HepG2 (cell line): ENCODE results near the gene TWNK. TPM values are rescaled to one million over a fixed set of nuclear protein-coding genes. Genes with fewer than 3 reads are reported as not detected.

Source experiments
- CCAR2 ChIP-seq: fragments of 200-400 bp; formaldehyde crosslinking; optimal IDR thresholded peaks from 2 replicates; pipeline ENCODE3; 2018; ENCODE audit warnings: low read depth, mild to moderate bottlenecking, low read length, moderate library complexity
- ESRRA ChIP-seq: sonication (generic); formaldehyde crosslinking; IDR thresholded peaks from 2 replicates; pipeline ENCODE4 v1.5.1; 2020; ENCODE audit warnings: mild to moderate bottlenecking, low read depth, missing genetic modification reagents
- FOXO1 ChIP-seq: sonication (generic); formaldehyde crosslinking; IDR thresholded peaks from 2 replicates; pipeline ENCODE4 v1.4.0; 2020; ENCODE audit warnings: missing genetic modification reagents
- HOXA5 ChIP-seq: sonication (generic); formaldehyde crosslinking; IDR thresholded peaks from 2 replicates; pipeline ENCODE4 v1.4.0; 2020; ENCODE audit warnings: missing genetic modification reagents
- JUNB ChIP-seq: sonication (generic); formaldehyde crosslinking; IDR thresholded peaks from 2 replicates; pipeline ENCODE4 v1.8.0; 2022; ENCODE audit warnings: missing genetic modification reagents, mild to moderate bottlenecking, borderline replicate concordance
- KLF12 ChIP-seq: sonication (generic); formaldehyde crosslinking; IDR thresholded peaks from 2 replicates; pipeline ENCODE4 v1.4.0; 2020; ENCODE audit warnings: missing genetic modification reagents, borderline replicate concordance
- MAF1 ChIP-seq: sonication (generic); formaldehyde crosslinking; IDR thresholded peaks from 2 replicates; pipeline ENCODE4 v1.5.0; 2020; ENCODE audit warnings: missing genetic modification reagents, borderline replicate concordance
- MAFF ChIP-seq: IDR thresholded peaks from 2 replicates; pipeline ENCODE4 v1.6.1; 2011; ENCODE audit warnings: low read depth, low read length, improper control_type of control experiment
- MTA1 ChIP-seq: sonication (generic); formaldehyde crosslinking; IDR thresholded peaks from 2 replicates; pipeline ENCODE4 v1.4.0; 2020; ENCODE audit warnings: missing genetic modification reagents, mild to moderate bottlenecking, borderline replicate concordance
- NFYB ChIP-seq: sonication (generic); formaldehyde crosslinking; IDR thresholded peaks from 2 replicates; pipeline ENCODE4 v1.4.0; 2020; ENCODE audit warnings: missing genetic modification reagents
- PAX8 ChIP-seq: sonication (generic); formaldehyde crosslinking; IDR thresholded peaks from 2 replicates; pipeline ENCODE4 v1.8.0; 2022; ENCODE audit warnings: mild to moderate bottlenecking, missing genetic modification reagents, borderline replicate concordance
- PPARG ChIP-seq: conservative IDR thresholded peaks from 2 replicates; pipeline ENCODE4 v1.6.1; 2016; ENCODE audit warnings: missing biosample characterization, missing genetic modification reagents
- RARG ChIP-seq: sonication (generic); formaldehyde crosslinking; IDR thresholded peaks from 2 replicates; pipeline ENCODE4 v1.4.0; 2020; ENCODE audit warnings: low read depth, mild to moderate bottlenecking, missing genetic modification reagents
- SKI ChIP-seq: fragments of 450-650 bp; IDR thresholded peaks from one replicate; pipeline ENCODE4 v1.6.1; 2018; ENCODE audit warnings: mild to moderate bottlenecking; ENCODE audit not compliant: partially characterized antibody
- SOX6 ChIP-seq, 2 experiments: fragments of 450-650 bp in 1 of 2; sonication (generic) in 1 of 2; formaldehyde crosslinking in 1 of 2; IDR thresholded peaks; 2 replicates each; pipeline versions ENCODE4 v1.4.0 to v1.6.1; 2017 to 2020; ENCODE audit warnings: antibody characterized with exemption in 1 of 2, mild to moderate bottlenecking in 1 of 2, missing genetic modification reagents in 1 of 2
- SUZ12 ChIP-seq: fragments of 150-350 bp; IDR thresholded peaks from 2 replicates; pipeline ENCODE4 v1.6.1; 2014; ENCODE audit warnings: low read depth, low read length
- SYNCRIP ChIP-seq: fragments of 200-400 bp; formaldehyde crosslinking; IDR thresholded peaks from 2 replicates; pipeline ENCODE4 v1.6.1; 2018; ENCODE audit warnings: mild to moderate bottlenecking, low read depth, low read length; ENCODE audit not compliant: insufficient read depth
- TCF7L2 ChIP-seq: IDR thresholded peaks from 2 replicates; pipeline ENCODE4 v1.6.1; 2011; ENCODE audit warnings: mild to moderate bottlenecking, low read depth, low read length, moderate library complexity
- ZFP82 ChIP-seq: sonication (generic); formaldehyde crosslinking; IDR thresholded peaks from 2 replicates; pipeline ENCODE4 v1.5.1; 2020; ENCODE audit warnings: mild to moderate bottlenecking, missing genetic modification reagents, borderline replicate concordance
- ZNF552 ChIP-seq: sonication (generic); formaldehyde crosslinking; IDR thresholded peaks from 2 replicates; pipeline ENCODE4 v1.9.0; 2022; ENCODE audit warnings: missing genetic modification reagents, mild to moderate bottlenecking, borderline replicate concordance
- ZNF660 ChIP-seq: sonication (generic); formaldehyde crosslinking; IDR thresholded peaks from 2 replicates; pipeline ENCODE4 v1.5.1; 2020; ENCODE audit warnings: mild to moderate bottlenecking, low read depth, missing genetic modification reagents, borderline replicate concordance
- ZNF777 ChIP-seq: sonication (generic); formaldehyde crosslinking; IDR thresholded peaks from 2 replicates; pipeline ENCODE4 v1.4.0; 2020; ENCODE audit warnings: missing genetic modification reagents
- ZSCAN31 ChIP-seq: sonication (generic); formaldehyde crosslinking; IDR thresholded peaks from 2 replicates; pipeline ENCODE4 v1.5.0; 2020; ENCODE audit warnings: low read depth, mild to moderate bottlenecking, missing genetic modification reagents
- polyA plus RNA-seq, 8 experiments: library from polyadenylated mRNA; depleted of rRNA in 3 of 8; stranded (reverse) in 7 of 8; unstranded in 1 of 8; fragments of >200 nt; fragmentation: Illumina TruSeq in 4 of 8; extraction: Trizol in 4 of 8; gene quantifications; 2 replicates each; pipeline versions ENCODE4 v1.2.1 to v1.2.3, GENCODE V29; 2011 to 2016; ENCODE audit warnings: low read depth in 4 of 8, missing spikeins in 1 of 8, mixed read lengths in 1 of 8; ENCODE audit not compliant: insufficient read depth in 1 of 8
- total RNA-seq, 5 experiments: library from RNA; depleted of rRNA; stranded (reverse); fragments of >200 nt; fragmentation: Illumina TruSeq; extraction: Trizol; gene quantifications; 2 replicates each; pipeline ENCODE4 v1.2.3, GENCODE V29; 2016; ENCODE audit warnings: low read depth in 1 of 5
- TF ChIP-seq, protein P1 (sequence below): sonication (generic); formaldehyde crosslinking; IDR thresholded peaks from 2 replicates; pipeline ENCODE4 v1.5.0; 2020; ENCODE audit warnings: mild to moderate bottlenecking, low read depth, missing genetic modification reagents, borderline replicate concordance
- TF ChIP-seq, protein P2 (sequence below), 2 experiments: fragments of 450-650 bp in 1 of 2; sonication (generic) in 1 of 2; formaldehyde crosslinking; IDR thresholded peaks; 2 replicates each; pipeline versions ENCODE4 v1.5.0 to v1.8.0; 2020 to 2022; ENCODE audit warnings: mild to moderate bottlenecking in 1 of 2, missing genetic modification reagents in 1 of 2
- TF ChIP-seq, protein P3 (sequence below): sonication (generic); formaldehyde crosslinking; IDR thresholded peaks from 2 replicates; pipeline ENCODE4 v1.8.1; 2023; ENCODE audit warnings: mild to moderate bottlenecking, inconsistent platforms, moderate library complexity, missing genetic modification reagents, borderline replicate concordance
- TF ChIP-seq, protein P4 (sequence below): sonication (generic); formaldehyde crosslinking; IDR thresholded peaks from 2 replicates; pipeline ENCODE4 v1.4.0; 2020; ENCODE audit warnings: missing genetic modification reagents

The TWNK gene
- total and polyA plus RNA-seq, 2 of the 13 experiments (the other 11 are each of a cell fraction or from before 2014, with no cell fraction given), result 10.7 to 16.5 TPM

DNA sequence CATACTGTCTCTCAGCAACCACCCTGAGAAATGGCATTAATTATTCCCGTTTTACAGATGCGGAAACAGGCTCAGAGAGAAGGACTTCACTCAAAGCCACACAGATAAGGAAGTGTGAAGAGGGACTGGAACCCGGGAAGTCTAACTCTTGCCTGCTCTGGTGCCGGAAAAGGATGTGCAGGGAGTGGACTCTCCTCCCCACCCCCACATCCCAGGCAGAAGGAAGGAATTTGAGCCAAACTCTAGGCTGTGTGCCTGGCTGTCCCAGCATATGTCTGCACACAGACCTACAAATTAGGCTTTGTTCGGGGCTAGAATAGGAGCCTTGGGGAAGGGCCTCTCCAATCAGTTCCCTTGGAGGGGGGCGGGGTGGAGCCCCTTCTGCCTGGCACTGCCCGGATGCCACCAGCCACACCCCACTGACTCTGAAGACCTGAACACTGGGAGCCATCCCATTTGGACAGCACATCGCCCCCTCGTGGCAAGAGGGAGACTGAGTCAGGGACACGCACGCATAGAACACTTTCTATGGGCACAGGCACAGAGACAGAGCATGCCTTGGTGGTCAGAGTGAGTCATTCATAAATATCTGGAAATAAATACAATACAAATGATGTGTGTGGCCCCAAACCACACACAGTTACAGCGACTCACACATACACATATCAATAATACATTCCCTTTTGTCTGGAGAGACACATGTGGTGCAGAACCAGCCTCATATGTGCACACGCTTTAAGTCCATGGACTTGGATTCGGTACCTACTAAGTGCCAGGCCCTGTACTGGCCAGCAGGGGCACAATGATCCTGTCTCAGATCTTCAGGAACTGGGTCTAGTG is 25.4 kb downstream of the TWNK start (continued):
- TF ChIP-seq ZFP82 (no peak), MTA1 (no peak), SKI (no peak), SUZ12 (no peak), RARG (no peak), CCAR2 (peak; percentile 74), MAFF (no peak), TCF7L2 (no peak), MAF1 (CRISPR knock-in tag) (no peak), FOXO1 (CRISPR knock-in tag) (no peak), PPARG (CRISPR knock-in tag) (no peak), ZSCAN31 (CRISPR knock-in tag) (peak; percentile 10; the same call in 1 of the 2 replicates), SYNCRIP (no peak), PAX8 (CRISPR knock-in tag) (no peak), ZNF552 (CRISPR knock-in tag) (peak; percentile 35; the same call in 1 of the 2 replicates), JUNB (CRISPR knock-in tag) (no peak), ZNF660 (no peak), NFYB (CRISPR knock-in tag) (no peak), HOXA5 (no peak), KLF12 (CRISPR knock-in tag) (no peak), ZNF777 (CRISPR knock-in tag) (no peak), ESRRA (no peak), SOX6 (IDR thresholded peaks at IDR 0.05) (no peak), SOX6 (CRISPR knock-in tag; IDR thresholded peaks at IDR 0.05) (no peak)
- TF ChIP-seq, protein P1, sequence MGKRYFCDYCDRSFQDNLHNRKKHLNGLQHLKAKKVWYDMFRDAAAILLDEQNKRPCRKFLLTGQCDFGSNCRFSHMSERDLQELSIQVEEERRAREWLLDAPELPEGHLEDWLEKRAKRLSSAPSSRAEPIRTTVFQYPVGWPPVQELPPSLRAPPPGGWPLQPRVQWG (CRISPR knock-in tag), result no peak
- TF ChIP-seq, protein P2, sequence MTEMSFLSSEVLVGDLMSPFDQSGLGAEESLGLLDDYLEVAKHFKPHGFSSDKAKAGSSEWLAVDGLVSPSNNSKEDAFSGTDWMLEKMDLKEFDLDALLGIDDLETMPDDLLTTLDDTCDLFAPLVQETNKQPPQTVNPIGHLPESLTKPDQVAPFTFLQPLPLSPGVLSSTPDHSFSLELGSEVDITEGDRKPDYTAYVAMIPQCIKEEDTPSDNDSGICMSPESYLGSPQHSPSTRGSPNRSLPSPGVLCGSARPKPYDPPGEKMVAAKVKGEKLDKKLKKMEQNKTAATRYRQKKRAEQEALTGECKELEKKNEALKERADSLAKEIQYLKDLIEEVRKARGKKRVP (CRISPR knock-in tag; IDR thresholded peaks at IDR 0.05), result no peak
- TF ChIP-seq, protein P3, sequence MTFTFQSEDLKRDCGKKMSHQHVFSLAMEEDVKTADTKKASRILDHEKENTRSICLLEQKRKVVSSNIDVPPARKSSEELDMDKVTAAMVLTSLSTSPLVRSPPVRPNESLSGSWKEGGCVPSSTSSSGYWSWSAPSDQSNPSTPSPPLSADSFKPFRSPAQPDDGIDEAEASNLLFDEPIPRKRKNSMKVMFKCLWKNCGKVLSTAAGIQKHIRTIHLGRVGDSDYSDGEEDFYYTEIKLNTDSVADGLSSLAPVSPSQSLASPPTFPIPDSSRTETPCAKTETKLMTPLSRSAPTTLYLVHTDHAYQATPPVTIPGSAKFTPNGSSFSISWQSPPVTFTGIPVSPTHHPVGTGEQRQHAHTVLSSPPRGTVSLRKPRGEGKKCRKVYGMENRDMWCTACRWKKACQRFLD (CRISPR knock-in tag), result no peak
- TF ChIP-seq, protein P4, sequence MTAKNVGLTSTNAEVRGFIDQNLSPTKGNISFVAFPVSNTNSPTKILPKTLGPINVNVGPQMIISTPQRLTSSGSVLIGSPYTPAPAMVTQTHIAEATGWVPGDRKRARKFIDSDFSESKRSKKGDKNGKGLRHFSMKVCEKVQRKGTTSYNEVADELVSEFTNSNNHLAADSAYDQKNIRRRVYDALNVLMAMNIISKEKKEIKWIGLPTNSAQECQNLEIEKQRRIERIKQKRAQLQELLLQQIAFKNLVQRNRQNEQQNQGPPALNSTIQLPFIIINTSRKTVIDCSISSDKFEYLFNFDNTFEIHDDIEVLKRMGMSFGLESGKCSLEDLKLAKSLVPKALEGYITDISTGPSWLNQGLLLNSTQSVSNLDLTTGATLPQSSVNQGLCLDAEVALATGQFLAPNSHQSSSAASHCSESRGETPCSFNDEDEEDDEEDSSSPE (CRISPR knock-in tag), result no peak
